H1 (cell line): ENCODE measurements around the gene TRIOBP. TPM values are rescaled to one million over a fixed set of nuclear protein-coding genes. Genes with fewer than 3 reads are reported as not detected.

Experiments
- ASH2L ChIP-seq: fragments of 200-600, 300-600 bp; sonication (generic); IDR thresholded peaks from one replicate; pipeline ENCODE4 v1.7.1; 2017; ENCODE audit warnings: low read length
- JUND ChIP-seq: IDR thresholded peaks from 2 replicates; pipeline ENCODE4 v1.6.1; 2011; ENCODE audit warnings: mild to moderate bottlenecking, improper control_type of control experiment, low read length
- SUZ12 ChIP-seq: fragments of 200-600 bp; sonication (generic); IDR thresholded peaks from 2 replicates; pipeline ENCODE4 v1.6.1; 2012; ENCODE audit warnings: mild to moderate bottlenecking, inconsistent platforms, low read length, moderate library complexity, mixed read lengths
- ZNF274 ChIP-seq: IDR thresholded peaks from 2 replicates; pipeline ENCODE4 v1.7.0; 2012; ENCODE audit warnings: low read length, borderline replicate concordance; ENCODE audit errors: extremely low read depth
- polyA plus RNA-seq, 7 experiments: library from polyadenylated mRNA; depleted of rRNA in 3 of 7; stranded (reverse) in 5 of 7; unstranded in 2 of 7; fragments of >200 nt in 5 of 7; fragments of 200-250 nt in 2 of 7; gene quantifications; 1 replicate in 5 of 7; 2 replicates in 1 of 7; 4 replicates in 1 of 7; pipeline versions ENCODE4 v1.2.1 to v1.2.3, GENCODE V29; 2011 to 2013; ENCODE audit warnings: missing spikeins in 2 of 7, mixed read lengths in 2 of 7
- total RNA-seq: library from RNA; stranded (reverse); fragmentation: NEBNext Ultra II Directional; extraction: Animal tissue kit (Norgen Biotek cat#: 25700); gene quantifications from 2 replicates; pipeline ENCODE4 v1.2.1, GENCODE V29; 2021
- TF ChIP-seq, protein P1 (sequence below): fragments of 300-600 bp; sonication (generic); IDR thresholded peaks from 2 replicates; pipeline ENCODE4 v1.7.1; 2012; ENCODE audit warnings: low read length, moderate library complexity, mild to moderate bottlenecking, inconsistent platforms; ENCODE audit not compliant: insufficient replicate concordance

TRIOBP gene
- total and polyA plus RNA-seq, 2 of the 8 experiments (the other 6 are each of a cell fraction or from before 2014, with no cell fraction given) = 18.2 to 27.3 TPM

DNA sequence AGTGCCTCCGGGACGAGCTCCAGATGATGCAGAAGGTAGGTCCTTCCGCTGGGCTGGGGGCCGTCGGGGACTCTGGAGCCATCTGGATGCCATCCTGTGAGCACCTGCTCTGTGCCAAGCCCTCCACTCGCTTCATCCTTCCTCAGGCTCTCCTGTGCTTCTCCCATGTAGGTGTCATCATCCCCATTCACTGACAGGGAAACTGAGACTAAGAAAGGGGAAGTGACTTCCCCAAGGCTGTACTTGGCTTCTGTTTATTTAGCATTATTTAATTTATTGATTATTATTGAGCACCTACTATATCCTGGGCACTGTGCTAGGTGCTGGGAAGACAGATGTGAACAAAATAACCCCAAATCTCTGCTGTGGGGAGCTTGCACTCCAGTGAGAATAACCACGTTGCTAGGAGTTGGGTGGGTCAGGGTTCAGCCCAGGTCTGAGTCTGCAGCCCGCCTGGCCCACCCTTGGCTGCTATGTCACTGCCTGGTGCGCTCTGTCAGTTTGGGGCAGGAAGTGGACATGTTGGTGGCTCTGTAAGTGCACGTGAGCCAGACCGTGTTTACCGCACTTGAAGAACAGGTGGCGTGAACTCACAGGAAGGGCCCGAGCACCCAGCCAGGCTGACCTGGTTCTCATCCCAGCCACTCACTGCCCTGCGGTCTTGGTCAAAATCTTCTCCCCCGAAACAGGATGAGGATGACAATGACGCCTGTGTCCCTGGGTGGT, 75.0 kb downstream of the TRIOBP start (continued):
- TF ChIP-seq, protein P1, sequence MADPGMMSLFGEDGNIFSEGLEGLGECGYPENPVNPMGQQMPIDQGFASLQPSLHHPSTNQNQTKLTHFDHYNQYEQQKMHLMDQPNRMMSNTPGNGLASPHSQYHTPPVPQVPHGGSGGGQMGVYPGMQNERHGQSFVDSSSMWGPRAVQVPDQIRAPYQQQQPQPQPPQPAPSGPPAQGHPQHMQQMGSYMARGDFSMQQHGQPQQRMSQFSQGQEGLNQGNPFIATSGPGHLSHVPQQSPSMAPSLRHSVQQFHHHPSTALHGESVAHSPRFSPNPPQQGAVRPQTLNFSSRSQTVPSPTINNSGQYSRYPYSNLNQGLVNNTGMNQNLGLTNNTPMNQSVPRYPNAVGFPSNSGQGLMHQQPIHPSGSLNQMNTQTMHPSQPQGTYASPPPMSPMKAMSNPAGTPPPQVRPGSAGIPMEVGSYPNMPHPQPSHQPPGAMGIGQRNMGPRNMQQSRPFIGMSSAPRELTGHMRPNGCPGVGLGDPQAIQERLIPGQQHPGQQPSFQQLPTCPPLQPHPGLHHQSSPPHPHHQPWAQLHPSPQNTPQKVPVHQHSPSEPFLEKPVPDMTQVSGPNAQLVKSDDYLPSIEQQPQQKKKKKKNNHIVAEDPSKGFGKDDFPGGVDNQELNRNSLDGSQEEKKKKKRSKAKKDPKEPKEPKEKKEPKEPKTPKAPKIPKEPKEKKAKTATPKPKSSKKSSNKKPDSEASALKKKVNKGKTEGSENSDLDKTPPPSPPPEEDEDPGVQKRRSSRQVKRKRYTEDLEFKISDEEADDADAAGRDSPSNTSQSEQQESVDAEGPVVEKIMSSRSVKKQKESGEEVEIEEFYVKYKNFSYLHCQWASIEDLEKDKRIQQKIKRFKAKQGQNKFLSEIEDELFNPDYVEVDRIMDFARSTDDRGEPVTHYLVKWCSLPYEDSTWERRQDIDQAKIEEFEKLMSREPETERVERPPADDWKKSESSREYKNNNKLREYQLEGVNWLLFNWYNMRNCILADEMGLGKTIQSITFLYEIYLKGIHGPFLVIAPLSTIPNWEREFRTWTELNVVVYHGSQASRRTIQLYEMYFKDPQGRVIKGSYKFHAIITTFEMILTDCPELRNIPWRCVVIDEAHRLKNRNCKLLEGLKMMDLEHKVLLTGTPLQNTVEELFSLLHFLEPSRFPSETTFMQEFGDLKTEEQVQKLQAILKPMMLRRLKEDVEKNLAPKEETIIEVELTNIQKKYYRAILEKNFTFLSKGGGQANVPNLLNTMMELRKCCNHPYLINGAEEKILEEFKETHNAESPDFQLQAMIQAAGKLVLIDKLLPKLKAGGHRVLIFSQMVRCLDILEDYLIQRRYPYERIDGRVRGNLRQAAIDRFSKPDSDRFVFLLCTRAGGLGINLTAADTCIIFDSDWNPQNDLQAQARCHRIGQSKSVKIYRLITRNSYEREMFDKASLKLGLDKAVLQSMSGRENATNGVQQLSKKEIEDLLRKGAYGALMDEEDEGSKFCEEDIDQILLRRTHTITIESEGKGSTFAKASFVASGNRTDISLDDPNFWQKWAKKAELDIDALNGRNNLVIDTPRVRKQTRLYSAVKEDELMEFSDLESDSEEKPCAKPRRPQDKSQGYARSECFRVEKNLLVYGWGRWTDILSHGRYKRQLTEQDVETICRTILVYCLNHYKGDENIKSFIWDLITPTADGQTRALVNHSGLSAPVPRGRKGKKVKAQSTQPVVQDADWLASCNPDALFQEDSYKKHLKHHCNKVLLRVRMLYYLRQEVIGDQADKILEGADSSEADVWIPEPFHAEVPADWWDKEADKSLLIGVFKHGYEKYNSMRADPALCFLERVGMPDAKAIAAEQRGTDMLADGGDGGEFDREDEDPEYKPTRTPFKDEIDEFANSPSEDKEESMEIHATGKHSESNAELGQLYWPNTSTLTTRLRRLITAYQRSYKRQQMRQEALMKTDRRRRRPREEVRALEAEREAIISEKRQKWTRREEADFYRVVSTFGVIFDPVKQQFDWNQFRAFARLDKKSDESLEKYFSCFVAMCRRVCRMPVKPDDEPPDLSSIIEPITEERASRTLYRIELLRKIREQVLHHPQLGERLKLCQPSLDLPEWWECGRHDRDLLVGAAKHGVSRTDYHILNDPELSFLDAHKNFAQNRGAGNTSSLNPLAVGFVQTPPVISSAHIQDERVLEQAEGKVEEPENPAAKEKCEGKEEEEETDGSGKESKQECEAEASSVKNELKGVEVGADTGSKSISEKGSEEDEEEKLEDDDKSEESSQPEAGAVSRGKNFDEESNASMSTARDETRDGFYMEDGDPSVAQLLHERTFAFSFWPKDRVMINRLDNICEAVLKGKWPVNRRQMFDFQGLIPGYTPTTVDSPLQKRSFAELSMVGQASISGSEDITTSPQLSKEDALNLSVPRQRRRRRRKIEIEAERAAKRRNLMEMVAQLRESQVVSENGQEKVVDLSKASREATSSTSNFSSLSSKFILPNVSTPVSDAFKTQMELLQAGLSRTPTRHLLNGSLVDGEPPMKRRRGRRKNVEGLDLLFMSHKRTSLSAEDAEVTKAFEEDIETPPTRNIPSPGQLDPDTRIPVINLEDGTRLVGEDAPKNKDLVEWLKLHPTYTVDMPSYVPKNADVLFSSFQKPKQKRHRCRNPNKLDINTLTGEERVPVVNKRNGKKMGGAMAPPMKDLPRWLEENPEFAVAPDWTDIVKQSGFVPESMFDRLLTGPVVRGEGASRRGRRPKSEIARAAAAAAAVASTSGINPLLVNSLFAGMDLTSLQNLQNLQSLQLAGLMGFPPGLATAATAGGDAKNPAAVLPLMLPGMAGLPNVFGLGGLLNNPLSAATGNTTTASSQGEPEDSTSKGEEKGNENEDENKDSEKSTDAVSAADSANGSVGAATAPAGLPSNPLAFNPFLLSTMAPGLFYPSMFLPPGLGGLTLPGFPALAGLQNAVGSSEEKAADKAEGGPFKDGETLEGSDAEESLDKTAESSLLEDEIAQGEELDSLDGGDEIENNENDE = no peak
- no peak for TF ChIP-seq JUND
- TF ChIP-seq ZNF274 = no peak
- no peak for TF ChIP-seq SUZ12
- no peak for TF ChIP-seq ASH2L
- TF ChIP-seq, all 59 proteins: peak for 0
